ENCODE results near the gene EXOSC7. TPM values are rescaled to one million over a fixed set of nuclear protein-coding genes. Genes with fewer than 3 reads are reported as not detected.
A peak's percentile ranks its signal among the peaks of the same experiment; 100 is the strongest.

The EXOSC7 gene
- polyA plus RNA-seq, 3 donors = 16.8 to 23.9 (median 18.8) TPM

GRCh38 chr3:45003406-45003805, 27.4 kb downstream of the EXOSC7 start:
- H3K4me3 Mint-ChIP-seq = no peak overlapping the region
- no peak overlapping the region for H2AFZ ChIP-seq (ENCODE audit: insufficient read depth, low read depth, low read length, poor library complexity, severe bottlenecking)
- no peak overlapping the region for H3K4me2 ChIP-seq (replicated peaks; ENCODE audit: extremely low read depth, low read length, poor library complexity, severe bottlenecking)
- H3K36me3 ChIP-seq (replicated peaks in 1 of 2; ENCODE audit: control insufficient read depth in 1 of 2, insufficient read depth in 2 of 2, low read length in 2 of 2) = peaks cover 73 to 89% of the 10 kb centered on the region in 2 donors
- H3K4me1 ChIP-seq (ENCODE audit: control insufficient read depth in 1 of 2, insufficient read depth in 2 of 2, low read length in 2 of 2) = no peaks in the 10 kb centered on the region
- no peak overlapping the region for H3K9ac ChIP-seq (ENCODE audit: insufficient read depth, low read length, poor library complexity, severe bottlenecking)
- no peak for DNase-seq
- H3K9me3 ChIP-seq (replicated peaks in 1 of 2; ENCODE audit: control insufficient read depth in 1 of 2, insufficient read depth in 1 of 2, low read length in 2 of 2) = no peaks in the 10 kb centered on the region
- no peak overlapping the region for H3K4me3 ChIP-seq (replicated peaks in 1 of 3; ENCODE audit: low read depth in 2 of 3, low read length in 3 of 3)
- no peaks in the 10 kb centered on the region for H3K79me2 ChIP-seq (ENCODE audit: insufficient read depth, low read length)
- H3K27me3 ChIP-seq (ENCODE audit: control insufficient read depth in 2 of 2, insufficient read depth in 2 of 2, low read length in 2 of 2) = no peaks in the 10 kb centered on the region
- H3K27ac Mint-ChIP-seq = peak overlapping the region in 2 of 7 donors; percentile 43 to 69
- intact Hi-C loops (cut with micrococcal nuclease) = no loop called here
- H3K4me1 Mint-ChIP-seq = no peaks in the 10 kb centered on the region
- no peak overlapping the region for H3K27ac ChIP-seq (ENCODE audit: low read depth in 1 of 2, low read length in 2 of 2)
- peaks cover 75 to 82% of the 10 kb centered on the region in 2 donors for H3K36me3 Mint-ChIP-seq
- no peak for TF ChIP-seq CTCF (IDR thresholded peaks at IDR 0.05)
- peaks cover 0 to 3% (median 0%) of the 10 kb centered on the region in 7 donors for H3K9me3 Mint-ChIP-seq
- H3K27me3 Mint-ChIP-seq (ENCODE audit: low read depth in 3 of 3) = no peaks in the 10 kb centered on the region
- no peaks in the 10 kb centered on the region for H4K20me1 ChIP-seq (ENCODE audit: insufficient read depth, low read length)

- Mint-ChIP-seq H3K27me3 (ENCODE audit: low read depth in 3 of 3) (no peaks in the 10 kb centered on the region), H3K4me3 (no peak overlapping the region), H3K27ac (no peak overlapping the region), H3K9me3 (peaks cover 0 to 3% (median 0%) of the 10 kb centered on the region in 7 donors), H3K36me3 (peaks cover 74 to 78% of the 10 kb centered on the region in 2 donors), H3K4me1 (no peaks in the 10 kb centered on the region)
- no peak overlapping the region for H3K4me2 ChIP-seq (replicated peaks; ENCODE audit: extremely low read depth, low read length, poor library complexity, severe bottlenecking)
- TF ChIP-seq CTCF (IDR thresholded peaks at IDR 0.05) = no peak
- peaks cover 68 to 89% of the 10 kb centered on the region in 2 donors for H3K36me3 ChIP-seq (replicated peaks in 1 of 2; ENCODE audit: control insufficient read depth in 1 of 2, insufficient read depth in 2 of 2, low read length in 2 of 2)
- H3K79me2 ChIP-seq (ENCODE audit: insufficient read depth, low read length) = no peaks in the 10 kb centered on the region
- no peaks in the 10 kb centered on the region for H3K27me3 ChIP-seq (ENCODE audit: control insufficient read depth in 2 of 2, insufficient read depth in 2 of 2, low read length in 2 of 2)
- no peak overlapping the region for H2AFZ ChIP-seq (ENCODE audit: insufficient read depth, low read depth, low read length, poor library complexity, severe bottlenecking)
- no peaks in the 10 kb centered on the region for H3K4me1 ChIP-seq (ENCODE audit: control insufficient read depth in 1 of 2, insufficient read depth in 2 of 2, low read length in 2 of 2)
- no peak overlapping the region for H3K27ac ChIP-seq (ENCODE audit: low read depth in 1 of 2, low read length in 2 of 2)
- no peaks in the 10 kb centered on the region for H3K9me3 ChIP-seq (replicated peaks in 1 of 2; ENCODE audit: control insufficient read depth in 1 of 2, insufficient read depth in 1 of 2, low read length in 2 of 2)
- H3K9ac ChIP-seq (ENCODE audit: insufficient read depth, low read length, poor library complexity, severe bottlenecking) = no peak overlapping the region
- no peaks in the 10 kb centered on the region for H4K20me1 ChIP-seq (ENCODE audit: insufficient read depth, low read length)
- WGBS (ENCODE audit: insufficient coverage) = 90% methylated on average over 2 of the region's 2 CpGs
- DNase-seq = no peak
- no peak overlapping the region for H3K4me3 ChIP-seq (replicated peaks in 1 of 3; ENCODE audit: low read depth in 2 of 3, low read length in 3 of 3)
- intact Hi-C loops (cut with micrococcal nuclease) = no loop called here
Observed at GRCh38 chr3:45003859-45004258, 27.8 kb downstream of the EXOSC7 start.

Data from CD14-positive monocyte (primary cell).